ENCODE data around the gene MPP4.

Gene MPP4

DNA sequence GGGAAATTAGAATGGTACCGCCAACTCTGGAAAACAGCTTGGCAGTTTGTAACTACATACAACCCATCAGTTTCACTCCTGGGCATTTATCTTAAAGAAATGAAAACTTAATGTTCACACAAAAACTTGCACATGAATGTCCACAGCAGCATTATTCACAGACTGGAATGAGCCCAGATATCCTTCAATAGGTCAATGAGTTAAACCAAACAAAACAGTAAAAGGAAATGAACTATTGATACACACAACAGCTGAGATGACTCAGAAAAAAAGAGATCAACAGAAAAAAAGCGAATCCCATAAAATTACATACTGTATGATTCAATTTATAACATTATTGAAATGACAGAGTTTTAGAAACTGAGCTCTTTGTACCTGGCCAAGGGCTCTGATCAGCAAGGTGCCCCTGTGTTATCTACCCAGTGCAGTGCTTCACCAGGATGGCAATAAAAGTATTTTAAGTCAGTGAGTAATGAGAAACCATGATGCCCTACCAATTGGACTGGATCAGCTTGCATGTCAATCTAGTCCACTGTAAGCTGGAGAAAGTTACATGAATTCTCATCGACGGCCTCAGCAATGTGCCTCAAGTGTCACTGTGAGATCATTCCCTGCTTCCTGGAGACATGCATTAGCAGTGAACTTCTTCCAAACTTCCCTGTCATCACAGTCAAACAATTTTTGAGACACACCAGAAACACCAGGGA, 77.0 kb downstream of the MPP4 start:
- Histone ChIP-seq H3K9ac (ENCODE audit: low read length in 5 of 5) (no peak overlapping the region), H3K27me3 (ENCODE audit: control insufficient read depth in 5 of 5, insufficient read depth in 4 of 5, low read length in 5 of 5) (no peaks in the 10 kb centered on the region), H3K27ac (ENCODE audit: low read depth, low read length) (no peak overlapping the region), H3K36me3 (ENCODE audit: control insufficient read depth in 5 of 5, insufficient read depth in 5 of 5, low read length in 5 of 5) (peaks cover 5 to 14% (median 12%) of the 10 kb centered on the region in 5 donors), H3K9me3 (ENCODE audit: control insufficient read depth in 5 of 5, low read length in 5 of 5) (no peaks in the 10 kb centered on the region), H3K4me3 (ENCODE audit: low read depth in 1 of 5, low read length in 5 of 5) (no peak overlapping the region), H3K4me1 (ENCODE audit: control insufficient read depth in 5 of 5, insufficient read depth in 5 of 5, low read length in 5 of 5) (peaks cover 0 to 9% (median 8%) of the 10 kb centered on the region in 5 donors)

DNA sequence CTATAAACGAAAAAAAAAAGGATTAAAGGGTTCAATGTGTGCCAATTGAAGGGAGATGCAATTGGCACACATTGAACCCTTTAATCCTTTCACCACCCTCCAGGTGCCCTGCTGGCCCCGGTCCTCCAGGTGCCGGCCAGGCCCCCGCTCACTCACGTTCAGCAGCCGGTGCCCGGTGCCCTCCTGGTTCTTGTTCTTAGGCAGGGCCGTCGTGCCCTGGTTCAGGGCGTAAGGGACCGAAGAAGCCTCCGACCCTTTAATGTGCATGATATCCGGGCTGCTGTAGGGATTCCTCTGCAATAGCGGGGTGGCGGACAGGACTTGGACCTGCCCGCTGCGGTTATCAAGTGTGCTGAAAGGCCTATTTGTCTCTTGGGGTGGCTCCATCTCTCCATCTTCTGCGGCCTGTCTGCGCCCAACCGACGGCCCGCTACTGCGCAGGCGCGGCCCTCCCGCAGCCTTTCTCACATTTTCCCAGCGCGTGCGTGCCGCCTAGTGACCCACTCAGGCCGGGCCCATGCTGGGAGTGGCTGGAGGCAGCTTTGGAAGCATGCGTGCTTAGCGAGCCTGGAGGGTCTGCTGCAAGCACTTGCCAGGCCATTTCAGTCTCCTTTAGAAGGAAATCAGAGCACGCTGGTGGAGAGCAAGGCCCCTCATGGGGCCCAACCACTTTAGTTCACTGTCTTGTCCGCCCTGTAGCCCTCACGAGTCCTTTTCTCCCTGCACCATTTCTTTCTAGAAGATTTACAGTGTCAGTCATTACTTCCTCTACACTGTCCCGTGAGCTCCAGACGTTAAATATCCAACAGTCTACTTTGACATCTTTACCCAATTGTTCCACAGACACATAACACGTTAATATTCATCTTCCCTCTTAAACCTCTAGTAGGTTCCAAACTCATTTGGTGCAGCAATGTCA, 79.4 kb downstream of the MPP4 start:
- H3K4me3 ChIP-seq (ENCODE audit: low read depth in 1 of 5, low read length in 5 of 5): peak overlapping the region; percentile 43 to 66 (median 54)
- no peaks in the 10 kb centered on the region for H3K27me3 ChIP-seq (ENCODE audit: control insufficient read depth in 5 of 5, insufficient read depth in 4 of 5, low read length in 5 of 5)
- H3K4me1 ChIP-seq (ENCODE audit: control insufficient read depth in 5 of 5, insufficient read depth in 5 of 5, low read length in 5 of 5): peaks cover 0 to 9% (median 8%) of the 10 kb centered on the region in 5 donors
- H3K27ac ChIP-seq (ENCODE audit: low read depth, low read length): no peak overlapping the region
- peak overlapping the region in 3 of 5 donors; percentile 31 to 62 (median 38) for H3K9ac ChIP-seq (ENCODE audit: low read length in 5 of 5)
- no peaks in the 10 kb centered on the region for H3K9me3 ChIP-seq (ENCODE audit: control insufficient read depth in 5 of 5, low read length in 5 of 5)
- peaks cover 0 to 9% (median 2%) of the 10 kb centered on the region in 5 donors for H3K36me3 ChIP-seq (ENCODE audit: control insufficient read depth in 5 of 5, insufficient read depth in 5 of 5, low read length in 5 of 5)

DNA sequence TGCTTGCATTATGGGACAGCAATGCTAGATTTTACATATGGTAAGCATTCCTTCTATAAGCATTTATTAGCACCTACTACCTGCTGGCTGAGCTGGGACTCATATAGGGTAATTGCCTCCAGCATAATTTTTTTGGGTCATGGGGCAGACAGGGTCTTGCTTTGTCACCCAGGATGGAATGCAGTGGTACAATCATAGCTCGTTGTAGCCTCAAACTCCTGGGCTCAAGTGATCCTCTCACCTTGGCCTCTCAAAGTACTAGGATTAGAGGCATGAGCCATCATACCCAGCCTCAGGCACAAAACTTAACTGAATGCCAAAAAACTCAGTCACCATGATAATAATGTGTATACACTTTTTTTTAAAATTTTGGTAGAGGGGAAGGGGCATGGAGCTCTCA, 90.4 kb downstream of the MPP4 start:
- H3K9ac ChIP-seq (ENCODE audit: low read length in 5 of 5): no peak overlapping the region

DNA sequence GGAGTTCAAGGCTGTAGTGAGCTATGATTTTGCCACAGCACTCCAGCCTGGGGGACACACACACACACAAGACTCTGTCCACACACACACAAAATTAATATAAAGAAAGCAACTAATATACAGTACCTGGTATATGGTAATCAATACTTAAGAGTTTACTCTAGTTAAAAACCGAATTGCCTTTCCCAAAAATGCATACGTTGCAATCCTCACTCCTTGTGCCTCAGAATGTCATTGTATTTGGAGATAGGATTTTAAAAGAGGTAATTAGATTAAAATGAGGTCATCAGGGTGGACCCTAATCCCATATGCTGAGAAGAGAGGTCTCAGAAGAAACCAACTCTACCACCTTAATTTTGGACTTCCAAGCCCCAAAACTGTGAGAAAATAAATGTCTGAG, 90.9 kb downstream of the MPP4 start:
- H3K36me3 ChIP-seq (ENCODE audit: control insufficient read depth in 5 of 5, insufficient read depth in 5 of 5, low read length in 5 of 5): no peaks in the 10 kb centered on the region
- no peak overlapping the region for H3K9ac ChIP-seq (ENCODE audit: low read length in 5 of 5)
- peaks cover 0 to 3% (median 0%) of the 10 kb centered on the region in 5 donors for H3K9me3 ChIP-seq (ENCODE audit: control insufficient read depth in 5 of 5, low read length in 5 of 5)
- no peaks in the 10 kb centered on the region for H3K4me1 ChIP-seq (ENCODE audit: control insufficient read depth in 5 of 5, insufficient read depth in 5 of 5, low read length in 5 of 5)
- no peak overlapping the region for H3K4me3 ChIP-seq (ENCODE audit: low read depth in 1 of 5, low read length in 5 of 5)
- no peaks in the 10 kb centered on the region for H3K27me3 ChIP-seq (ENCODE audit: control insufficient read depth in 5 of 5, insufficient read depth in 4 of 5, low read length in 5 of 5)
- H3K27ac ChIP-seq (ENCODE audit: low read depth, low read length): no peak overlapping the region

More for the DNA sequence above, 90.4 kb downstream of the MPP4 start:
- no peaks in the 10 kb centered on the region for H3K4me1 ChIP-seq (ENCODE audit: control insufficient read depth in 5 of 5, insufficient read depth in 5 of 5, low read length in 5 of 5)
- H3K4me3 ChIP-seq (ENCODE audit: low read depth in 1 of 5, low read length in 5 of 5): no peak overlapping the region
- peaks cover 0 to 3% (median 0%) of the 10 kb centered on the region in 5 donors for H3K9me3 ChIP-seq (ENCODE audit: control insufficient read depth in 5 of 5, low read length in 5 of 5)
- no peaks in the 10 kb centered on the region for H3K36me3 ChIP-seq (ENCODE audit: control insufficient read depth in 5 of 5, insufficient read depth in 5 of 5, low read length in 5 of 5)
- H3K27ac ChIP-seq (ENCODE audit: low read depth, low read length): no peak overlapping the region
- no peaks in the 10 kb centered on the region for H3K27me3 ChIP-seq (ENCODE audit: control insufficient read depth in 5 of 5, insufficient read depth in 4 of 5, low read length in 5 of 5)

DNA sequence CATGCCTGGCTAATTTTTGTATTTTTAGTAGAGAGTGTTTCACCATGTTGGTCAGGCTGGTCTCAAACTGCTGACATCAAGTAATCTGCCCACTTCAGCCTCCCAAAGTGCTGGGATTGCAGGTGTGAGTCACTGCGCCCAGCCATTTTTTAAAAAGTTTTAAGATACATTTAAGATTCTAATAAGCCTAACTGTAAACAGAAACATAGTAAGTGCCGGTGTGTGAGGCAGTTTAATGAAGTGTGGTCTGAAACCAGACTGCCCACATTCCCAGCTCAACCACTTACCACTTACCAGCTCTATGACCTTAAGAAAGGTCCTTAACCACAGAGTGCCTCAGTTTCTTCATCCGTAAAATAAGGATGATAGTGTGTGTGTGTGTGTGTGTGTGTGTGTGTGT, 97.5 kb downstream of the MPP4 start:
- Histone ChIP-seq H3K27ac (ENCODE audit: low read depth, low read length) (no peak overlapping the region), H3K4me1 (ENCODE audit: control insufficient read depth in 5 of 5, insufficient read depth in 5 of 5, low read length in 5 of 5) (no peaks in the 10 kb centered on the region), H3K27me3 (ENCODE audit: control insufficient read depth in 5 of 5, insufficient read depth in 4 of 5, low read length in 5 of 5) (no peaks in the 10 kb centered on the region), H3K36me3 (ENCODE audit: control insufficient read depth in 5 of 5, insufficient read depth in 5 of 5, low read length in 5 of 5) (no peaks in the 10 kb centered on the region), H3K9me3 (ENCODE audit: control insufficient read depth in 5 of 5, low read length in 5 of 5) (no peaks in the 10 kb centered on the region), H3K9ac (ENCODE audit: low read length in 5 of 5) (no peak overlapping the region), H3K4me3 (ENCODE audit: low read depth in 1 of 5, low read length in 5 of 5) (no peak overlapping the region)

DNA sequence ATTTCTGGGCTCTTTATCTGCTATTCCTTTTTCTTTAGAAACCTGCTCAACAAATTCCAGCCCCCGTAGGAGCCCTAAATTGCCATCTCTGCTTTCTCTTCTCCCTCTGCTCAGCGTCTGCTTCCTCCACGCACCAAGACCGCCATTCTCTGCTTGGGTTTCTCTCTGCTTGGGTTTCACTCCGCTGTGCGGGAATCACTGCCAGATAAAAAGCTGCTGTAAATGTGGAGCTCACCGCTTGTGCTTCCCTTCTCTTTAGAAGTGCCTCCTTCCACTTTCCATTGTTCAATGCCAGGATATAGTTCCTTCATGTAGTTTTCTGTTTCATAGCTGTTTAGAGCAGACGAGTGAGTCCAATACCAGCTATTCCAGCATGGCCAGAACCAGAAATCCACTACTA, 101.0 kb downstream of the MPP4 start:
- Histone ChIP-seq H3K36me3 (ENCODE audit: control insufficient read depth in 5 of 5, insufficient read depth in 5 of 5, low read length in 5 of 5) (no peaks in the 10 kb centered on the region), H3K27me3 (ENCODE audit: control insufficient read depth in 5 of 5, insufficient read depth in 4 of 5, low read length in 5 of 5) (no peaks in the 10 kb centered on the region), H3K9ac (ENCODE audit: low read length in 5 of 5) (no peak overlapping the region), H3K9me3 (ENCODE audit: control insufficient read depth in 5 of 5, low read length in 5 of 5) (no peaks in the 10 kb centered on the region), H3K4me1 (ENCODE audit: control insufficient read depth in 5 of 5, insufficient read depth in 5 of 5, low read length in 5 of 5) (no peaks in the 10 kb centered on the region), H3K4me3 (ENCODE audit: low read depth in 1 of 5, low read length in 5 of 5) (peak overlapping the region in 2 of 5 donors; percentile 18 to 37), H3K27ac (ENCODE audit: low read depth, low read length) (no peak overlapping the region)

All from subcutaneous abdominal adipose tissue (tissue), 5 donors.